HepG2 (cell line): ENCODE results near the gene CNTN4. TPM values are rescaled to one million over a fixed set of nuclear protein-coding genes. Genes with fewer than 3 reads are reported as not detected.

Source experiments
- ATAC-seq: fragments of 200-7000 bp; cut with Tn5 transposase; 3 replicates; pipeline ENCODE4 v1.9.1; 2020; ENCODE audit warnings: mild to moderate bottlenecking, moderate library complexity
- BruUV-seq: library from RNA; stranded (reverse); fragments of 400-500 nt; replicated peaks from 2 replicates; lab custom pipeline; 2021; lab: Mats Ljungman, UMichigan
- CTCF ChIA-PET: fragments of 300-600 bp; formaldehyde crosslinking; extraction: SDS; loops from one replicate; lab custom pipeline; 2021; ENCODE audit warnings: low total read pairs, inconsistent platforms, low intra/inter-chr PET ratio; lab: Yijun Ruan, JAX
- POLR2A ChIA-PET: fragments of 350-600 bp; sonication (Branson Sonifier 250); formaldehyde crosslinking; loops from one replicate; lab custom pipeline; 2020; ENCODE audit warnings: antibody characterized with exemption, inconsistent platforms; lab: Yijun Ruan, JAX
- DNase-seq: peaks from one replicate; pipeline ENCODE4 v3.0.0-alpha.2; 2015; ENCODE audit warnings: low spot score
- FAIRE-seq: peaks from 3 replicates; lab custom pipeline; 2011; peaks lifted over from hg19 to GRCh38; lab: Jason Lieb, UNC
- H2AFZ ChIP-seq: one replicate; pipeline ENCODE4 v1.6.1; 2011; ENCODE audit warnings: low read length, inconsistent platforms
- H3K27ac ChIP-seq: fragments of 300-600 bp; 3 replicates; pipeline ENCODE4 v1.8.0; 2011; ENCODE audit warnings: mixed run types, mild to moderate bottlenecking, mixed read lengths, low read length, inconsistent platforms; ENCODE audit not compliant: insufficient read depth; ENCODE audit errors: extremely low read length
- H3K27me3 ChIP-seq, 2 experiments: fragments of 200-600 bp in 1 of 2; 2 replicates in 1 of 2; 3 replicates in 1 of 2; pipeline versions ENCODE4 v1.6.0 to v1.8.0; 2011; ENCODE audit warnings: low read length in 2 of 2, mild to moderate bottlenecking in 2 of 2, moderate library complexity in 2 of 2, inconsistent platforms in 1 of 2; ENCODE audit not compliant: insufficient read depth in 2 of 2, control insufficient read depth in 1 of 2
- H3K36me3 ChIP-seq, 2 experiments: fragments of 200-600 bp in 1 of 2; replicated peaks in 1 of 2; 2 replicates in 1 of 2; 3 replicates in 1 of 2; pipeline versions ENCODE4 v1.5.1 to v1.8.0; 2011; ENCODE audit warnings: low read length in 2 of 2, inconsistent platforms in 1 of 2; ENCODE audit not compliant: insufficient read depth in 2 of 2, control insufficient read depth in 1 of 2
- H3K4me1 ChIP-seq: 2 replicates; pipeline ENCODE4 v1.5.1; 2012; ENCODE audit warnings: low read length, inconsistent platforms; ENCODE audit not compliant: insufficient read depth
- H3K4me2 ChIP-seq: 2 replicates; pipeline ENCODE4 v1.6.0; 2011; ENCODE audit warnings: low read depth, low read length, inconsistent platforms
- H3K4me3 ChIP-seq, 3 experiments: fragments of 200-600 bp in 1 of 3; sonication (generic), shearing (Covaris generic) in 1 of 3; replicated peaks in 1 of 3; 2 replicates each; pipeline ENCODE4 v1.5.1; 2011 to 2016; ENCODE audit warnings: low read length in 3 of 3, inconsistent platforms in 2 of 3, low read depth in 2 of 3, mild to moderate bottlenecking in 2 of 3, control low read depth in 1 of 3, mixed read lengths in 1 of 3; ENCODE audit not compliant: insufficient read depth in 1 of 3
- H3K79me2 ChIP-seq: one replicate; pipeline ENCODE4 v1.6.1; 2011; ENCODE audit warnings: low read length, inconsistent platforms; ENCODE audit not compliant: insufficient read depth
- H3K9ac ChIP-seq: 2 replicates; pipeline ENCODE4 v1.6.0; 2011; ENCODE audit warnings: mild to moderate bottlenecking, low read depth, low read length, inconsistent platforms; ENCODE audit not compliant: insufficient read depth
- H3K9me3 ChIP-seq: 2 replicates; pipeline ENCODE4 v1.5.1; 2012; ENCODE audit warnings: mild to moderate bottlenecking, low read length
- H4K20me1 ChIP-seq: 2 replicates; pipeline ENCODE4 v1.6.0; 2011; ENCODE audit warnings: inconsistent platforms, mild to moderate bottlenecking, low read length, moderate library complexity; ENCODE audit not compliant: insufficient read depth
- CHD4 ChIP-seq: fragments of 200-600 bp; sonication (generic); IDR thresholded peaks from 2 replicates; pipeline ENCODE4 v1.7.0; 2017; ENCODE audit warnings: mild to moderate bottlenecking, low read length, borderline replicate concordance
- PBX2 ChIP-seq: IDR thresholded peaks from 2 replicates; pipeline ENCODE4 v1.6.1; 2016; ENCODE audit warnings: control low read depth
- RARG ChIP-seq: sonication (generic); formaldehyde crosslinking; IDR thresholded peaks from 2 replicates; pipeline ENCODE4 v1.4.0; 2020; ENCODE audit warnings: low read depth, mild to moderate bottlenecking, missing genetic modification reagents
- ZNF280D ChIP-seq: sonication (generic); formaldehyde crosslinking; IDR thresholded peaks from 2 replicates; pipeline ENCODE4 v1.5.1; 2020; ENCODE audit warnings: mild to moderate bottlenecking, missing genetic modification reagents
- ZNF777 ChIP-seq: sonication (generic); formaldehyde crosslinking; IDR thresholded peaks from 2 replicates; pipeline ENCODE4 v1.4.0; 2020; ENCODE audit warnings: missing genetic modification reagents
- WGBS: methylation state at CpG from one replicate; pipeline ENCODE4 v1.1.6; 2017; ENCODE audit warnings: low lambda C conversion rate; 5-methylcytosine and 5-hydroxymethylcytosine counted together
- in situ Hi-C: cut with HindIII; loops from 2 replicates; pipeline ENCODE4 v1.10.0; 2017; ENCODE audit warnings: low pct_unique_long_range_greater_than_20kb; ENCODE audit not compliant: extremely low pct_ligation_motif_present
- intact Hi-C: fragments of 100-400 bp; cut with micrococcal nuclease; formaldehyde crosslinking; loops from one replicate; pipeline ENCODE4 v1.10.0; 2022; ENCODE audit not compliant: unreplicated experiment
- polyA plus RNA-seq, 8 experiments: library from polyadenylated mRNA; depleted of rRNA in 3 of 8; stranded (reverse) in 7 of 8; unstranded in 1 of 8; fragments of >200 nt; fragmentation: Illumina TruSeq in 4 of 8; extraction: Trizol in 4 of 8; gene quantifications; 2 replicates each; pipeline versions ENCODE4 v1.2.1 to v1.2.3, GENCODE V29; 2011 to 2016; ENCODE audit warnings: low read depth in 4 of 8, missing spikeins in 1 of 8, mixed read lengths in 1 of 8; ENCODE audit not compliant: insufficient read depth in 1 of 8
- total RNA-seq, 5 experiments: library from RNA; depleted of rRNA; stranded (reverse); fragments of >200 nt; fragmentation: Illumina TruSeq; extraction: Trizol; gene quantifications; 2 replicates each; pipeline ENCODE4 v1.2.3, GENCODE V29; 2016; ENCODE audit warnings: low read depth in 1 of 5

The CNTN4 gene
- total and polyA plus RNA-seq, 2 of the 13 experiments (the other 11 are each of a cell fraction or from before 2014, with no cell fraction given), result 0.01 to 0.13 TPM

GRCh38 chr3:2635511-2635910 lies 536.8 kb downstream of the CNTN4 start:
- no peaks in the 10 kb centered on the region for H3K4me1 ChIP-seq
- no TSS peak for BruUV-seq
- H3K79me2 ChIP-seq, result no peaks in the 10 kb centered on the region
- FAIRE-seq (no peak), ATAC-seq (no peak), DNase-seq (no peak)
- CTCF ChIA-PET, result no interaction called here
- no peak overlapping the region for H3K27ac ChIP-seq
- H3K27me3 ChIP-seq, result no peaks in the 10 kb centered on the region
- H3K9me3 ChIP-seq, result peaks cover 17% of the 10 kb centered on the region
- H3K4me3 ChIP-seq, result no peak overlapping the region
- intact Hi-C loops (no loop called here), in situ Hi-C loops (no loop called here)
- POLR2A ChIA-PET, result no interaction called here
- H4K20me1 ChIP-seq, result no peaks in the 10 kb centered on the region
- H3K9ac ChIP-seq, result no peak overlapping the region
- no peaks in the 10 kb centered on the region for H3K36me3 ChIP-seq
- no peak overlapping the region for H3K4me2 ChIP-seq
- TF ChIP-seq RARG (CRISPR knock-in tag) (no peak), ZNF777 (CRISPR knock-in tag) (no peak), PBX2 (CRISPR knock-in tag) (no peak), ZNF280D (CRISPR knock-in tag) (no peak)
- 6% methylated on average over 2 of the region's 2 CpGs for WGBS
- H2AFZ ChIP-seq, result no peak overlapping the region

GRCh38 chr3:2643606-2644005 lies 544.9 kb downstream of the CNTN4 start:
- no peaks in the 10 kb centered on the region for H3K79me2 ChIP-seq
- H2AFZ ChIP-seq, result no peak overlapping the region
- no peak overlapping the region for H3K4me2 ChIP-seq
- 15% methylated on average over 3 of the region's 3 CpGs for WGBS
- in situ Hi-C loops (no loop called here), intact Hi-C loops (no loop called here)
- DNase-seq (no peak), FAIRE-seq (no peak), ATAC-seq (no peak)
- ChIA-PET CTCF (no interaction called here), POLR2A (no interaction called here)
- no peaks in the 10 kb centered on the region for H3K36me3 ChIP-seq
- TF ChIP-seq CHD4, result no peak
- H3K4me3 ChIP-seq, result no peak overlapping the region
- H3K27ac ChIP-seq, result no peak overlapping the region
- no peaks in the 10 kb centered on the region for H3K4me1 ChIP-seq
- H3K27me3 ChIP-seq, result no peaks in the 10 kb centered on the region; a peak in 1 of 5 replicates
- no peaks in the 10 kb centered on the region for H4K20me1 ChIP-seq
- H3K9me3 ChIP-seq, result no peaks in the 10 kb centered on the region
- no TSS peak for BruUV-seq
- H3K9ac ChIP-seq, result no peak overlapping the region
